Testis (tissue), 3 donors: ENCODE measurements around the gene L3MBTL4. TPM values are rescaled to one million over a fixed set of nuclear protein-coding genes. Genes with fewer than 3 reads are reported as not detected.

Experiments
- DNase-seq: peaks from one replicate; pipeline ENCODE4 v3.0.0-alpha.2; 2019
- H3K27ac ChIP-seq, 2 donors: fragments of 200-600 bp; sonication (generic); one replicate each; pipeline ENCODE4 v1.5.1; 2019
- H3K27me3 ChIP-seq: fragments of 200-600 bp; sonication (generic); one replicate; pipeline ENCODE4 v1.5.1; 2019
- H3K36me3 ChIP-seq: fragments of 200-600 bp; sonication (generic); one replicate; pipeline ENCODE4 v1.5.1; 2017; ENCODE audit warnings: low read depth; ENCODE audit errors: missing control alignments
- H3K4me1 ChIP-seq: fragments of 200-600 bp; sonication (generic); one replicate; pipeline ENCODE4 v1.5.1; 2019
- H3K4me3 ChIP-seq, 2 donors: fragments of 200-600 bp; sonication (generic); one replicate each; pipeline ENCODE4 v1.5.1; 2017 to 2019
- H3K9me3 ChIP-seq: fragments of 200-600 bp; sonication (generic); one replicate; pipeline ENCODE4 v1.5.1; 2017
- POLR2A ChIP-seq: fragments of 450-650 bp; IDR thresholded peaks from one replicate; pipeline ENCODE4 v1.6.1; 2017; ENCODE audit warnings: antibody characterized with exemption, mild to moderate bottlenecking, moderate library complexity
- WGBS, 2 donors: methylation state at CpG; one replicate each; pipeline ENCODE4 v1.1.5; 2018; 5-methylcytosine and 5-hydroxymethylcytosine counted together
- intact Hi-C: fragments of 100-400 bp; cut with DNase I; formaldehyde crosslinking; loops from one replicate; pipeline ENCODE4 v1.15.1; 2023; ENCODE audit warnings: low total_unique reads
- polyA plus RNA-seq: library from polyadenylated mRNA; stranded (reverse); fragments of 350-450 nt; fragmentation: Illumina TruSeq; extraction: RNeasy Lipid Tissue Mini Kit (QIAGEN cat#74804); gene quantifications from one replicate; pipeline ENCODE4 v1.2.3, GENCODE V29; 2014; ENCODE audit warnings: low read depth, low replicate concordance; ENCODE audit not compliant: insufficient read depth
- total RNA-seq, 2 donors: library from RNA; depleted of rRNA; stranded (reverse); fragments of >200 nt; gene quantifications; one replicate each; pipeline ENCODE4 v1.2.3, GENCODE V29; 2016
- TF ChIP-seq, protein P1 (sequence below), 3 experiments: fragments of 450-650 bp in 2 of 3; fragments of 200-600 bp in 1 of 3; sonication (generic) in 1 of 3; IDR thresholded peaks; one replicate each; pipeline ENCODE4 v1.5.1; 2016 to 2019; ENCODE audit warnings: antibody characterized with exemption in 3 of 3, mild to moderate bottlenecking in 2 of 3, moderate library complexity in 1 of 3

Gene L3MBTL4
- total and polyA plus RNA-seq, 3 donors from 2014 or later, result 26.6 to 50.9 (median 46.2) TPM

DNA sequence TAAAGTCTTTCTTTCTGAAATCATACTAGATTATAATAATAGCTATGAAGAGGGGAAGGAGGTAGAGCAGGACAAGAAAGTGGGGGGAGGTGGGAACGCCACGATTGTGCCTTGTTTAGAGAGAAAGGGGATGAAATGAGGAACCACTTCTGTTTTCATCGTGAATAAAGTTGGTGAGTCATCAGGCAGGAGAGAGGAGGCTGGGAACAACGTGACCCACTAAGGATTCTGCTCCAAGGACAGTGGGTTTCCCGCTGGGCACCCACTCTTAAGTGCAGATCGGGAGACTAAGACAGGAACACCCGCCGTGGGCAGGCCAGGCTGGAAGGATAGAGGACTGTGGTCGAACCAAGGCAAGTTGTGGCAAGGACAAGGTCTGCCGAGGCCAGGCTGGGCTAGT is 158.2 kb downstream of the L3MBTL4 start:
- DNase-seq, result peak; percentile 37
- intact Hi-C loops, result no loop called here
- Histone ChIP-seq H3K27ac (peak overlapping the region; percentile 43 to 47), H3K4me3 (no peak overlapping the region), H3K4me1 (peaks cover 37% of the 10 kb centered on the region), H3K27me3 (no peaks in the 10 kb centered on the region), H3K9me3 (no peaks in the 10 kb centered on the region), H3K36me3 (no peaks in the 10 kb centered on the region)
- WGBS, 2 donors, result 37 to 47% methylated on average over 10 of the region's 10 CpGs
- TF ChIP-seq, protein P1, sequence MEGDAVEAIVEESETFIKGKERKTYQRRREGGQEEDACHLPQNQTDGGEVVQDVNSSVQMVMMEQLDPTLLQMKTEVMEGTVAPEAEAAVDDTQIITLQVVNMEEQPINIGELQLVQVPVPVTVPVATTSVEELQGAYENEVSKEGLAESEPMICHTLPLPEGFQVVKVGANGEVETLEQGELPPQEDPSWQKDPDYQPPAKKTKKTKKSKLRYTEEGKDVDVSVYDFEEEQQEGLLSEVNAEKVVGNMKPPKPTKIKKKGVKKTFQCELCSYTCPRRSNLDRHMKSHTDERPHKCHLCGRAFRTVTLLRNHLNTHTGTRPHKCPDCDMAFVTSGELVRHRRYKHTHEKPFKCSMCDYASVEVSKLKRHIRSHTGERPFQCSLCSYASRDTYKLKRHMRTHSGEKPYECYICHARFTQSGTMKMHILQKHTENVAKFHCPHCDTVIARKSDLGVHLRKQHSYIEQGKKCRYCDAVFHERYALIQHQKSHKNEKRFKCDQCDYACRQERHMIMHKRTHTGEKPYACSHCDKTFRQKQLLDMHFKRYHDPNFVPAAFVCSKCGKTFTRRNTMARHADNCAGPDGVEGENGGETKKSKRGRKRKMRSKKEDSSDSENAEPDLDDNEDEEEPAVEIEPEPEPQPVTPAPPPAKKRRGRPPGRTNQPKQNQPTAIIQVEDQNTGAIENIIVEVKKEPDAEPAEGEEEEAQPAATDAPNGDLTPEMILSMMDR (IDR thresholded peaks at IDR 0.05), result no peak
- TF ChIP-seq POLR2A, result no peak

DNA sequence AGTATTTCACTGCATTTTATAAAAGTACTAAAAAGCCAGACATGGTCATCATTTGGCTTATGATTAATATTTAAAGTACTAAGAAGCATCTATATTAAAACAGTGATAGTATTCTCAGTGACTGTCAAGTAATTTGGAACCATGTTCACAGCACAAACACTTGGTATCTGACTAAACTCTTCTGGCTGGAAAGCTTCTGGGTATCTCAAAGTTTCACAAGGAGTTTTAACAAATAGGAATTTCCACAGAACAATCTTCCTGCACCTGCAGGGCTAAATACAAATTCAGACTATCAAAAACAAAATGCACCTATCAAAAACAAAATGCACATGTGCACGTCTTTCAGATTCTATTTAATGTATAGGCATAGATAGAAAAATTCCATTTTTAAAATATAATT is 158.8 kb downstream of the L3MBTL4 start:
- Histone ChIP-seq H3K9me3 (no peaks in the 10 kb centered on the region), H3K27ac (peak overlapping the region in 1 of 2 donors; percentile 43), H3K27me3 (no peaks in the 10 kb centered on the region), H3K4me1 (peaks cover 39% of the 10 kb centered on the region), H3K4me3 (no peak overlapping the region), H3K36me3 (no peaks in the 10 kb centered on the region)
- intact Hi-C loops, result no loop called here
- DNase-seq, result no peak
- TF ChIP-seq, protein P1 (IDR thresholded peaks at IDR 0.05), result no peak
- no peak for TF ChIP-seq POLR2A
- WGBS, 2 donors, result 62 to 64% methylated on average over 1 of the region's 1 CpG

DNA sequence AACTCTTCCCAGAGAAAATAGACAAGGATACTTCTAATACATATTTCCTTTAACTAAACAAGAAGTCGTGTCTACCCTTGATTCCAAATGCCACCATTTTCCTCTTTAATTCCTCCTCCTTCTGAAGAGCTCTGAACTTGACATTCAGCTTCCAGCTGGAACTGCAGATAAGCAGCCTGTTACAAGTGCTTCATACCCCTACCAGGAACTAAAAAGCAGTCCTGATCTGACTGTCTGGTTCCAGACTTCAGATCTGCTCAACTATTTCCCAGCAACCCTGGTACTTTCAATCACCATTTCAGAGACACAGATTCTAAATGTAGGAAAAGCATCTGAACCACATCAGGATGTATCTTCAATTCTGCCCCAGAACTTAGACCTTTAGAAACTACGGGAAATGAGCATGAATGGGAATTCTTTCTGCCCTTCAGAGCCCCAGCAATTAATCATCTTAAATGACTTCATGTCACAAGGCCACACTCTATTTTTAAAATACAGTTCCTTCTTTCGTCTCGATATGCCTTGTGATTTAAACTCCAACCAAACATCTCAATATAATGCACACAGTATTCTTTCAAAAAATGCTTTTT is 159.5 kb downstream of the L3MBTL4 start:
- TF ChIP-seq, protein P1 (IDR thresholded peaks at IDR 0.05), result no peak
- TF ChIP-seq POLR2A, result no peak
- no peak for DNase-seq
- Histone ChIP-seq H3K27ac (peak overlapping the region; percentile 43 to 46), H3K36me3 (no peaks in the 10 kb centered on the region), H3K4me1 (peaks cover 46% of the 10 kb centered on the region), H3K9me3 (no peaks in the 10 kb centered on the region), H3K27me3 (no peaks in the 10 kb centered on the region), H3K4me3 (no peak overlapping the region)
- WGBS, 2 donors, result 24 to 30% methylated on average over 4 of the region's 4 CpGs
- intact Hi-C loops, result no loop called here

GRCh38 chr18:6254456-6254855 is 160.3 kb downstream of the L3MBTL4 start:
- intact Hi-C loops, result no loop called here
- TF ChIP-seq POLR2A, result no peak
- TF ChIP-seq, protein P1 (IDR thresholded peaks at IDR 0.05), result no peak
- Histone ChIP-seq H3K4me3 (no peak overlapping the region), H3K27me3 (no peaks in the 10 kb centered on the region), H3K9me3 (no peaks in the 10 kb centered on the region), H3K4me1 (peaks cover 49% of the 10 kb centered on the region), H3K36me3 (no peaks in the 10 kb centered on the region), H3K27ac (peak overlapping the region; percentile 43 to 46)
- DNase-seq, result no peak

- no peak overlapping the region for H3K4me3 ChIP-seq
- 74 to 89% methylated on average over 4 of the region's 4 CpGs for WGBS, 2 donors
- TF ChIP-seq, protein P1 (IDR thresholded peaks at IDR 0.05), result no peak
- no peak for TF ChIP-seq POLR2A
- DNase-seq, result no peak
- H3K36me3 ChIP-seq, result no peaks in the 10 kb centered on the region
- intact Hi-C loops, result no loop called here
- no peaks in the 10 kb centered on the region for H3K27me3 ChIP-seq
- no peak overlapping the region for H3K27ac ChIP-seq
- peaks cover 39% of the 10 kb centered on the region for H3K4me1 ChIP-seq
- no peaks in the 10 kb centered on the region for H3K9me3 ChIP-seq
Measured at GRCh38 chr18:6251084-6251483, 163.6 kb downstream of the L3MBTL4 start.
